Measurements from ENCODE around the gene SKI. TPM values are rescaled to one million over a fixed set of nuclear protein-coding genes. Genes with fewer than 3 reads are reported as not detected.

The SKI gene
- total RNA-seq, 1 donor from 2014 or later: 53.8 TPM

DNA sequence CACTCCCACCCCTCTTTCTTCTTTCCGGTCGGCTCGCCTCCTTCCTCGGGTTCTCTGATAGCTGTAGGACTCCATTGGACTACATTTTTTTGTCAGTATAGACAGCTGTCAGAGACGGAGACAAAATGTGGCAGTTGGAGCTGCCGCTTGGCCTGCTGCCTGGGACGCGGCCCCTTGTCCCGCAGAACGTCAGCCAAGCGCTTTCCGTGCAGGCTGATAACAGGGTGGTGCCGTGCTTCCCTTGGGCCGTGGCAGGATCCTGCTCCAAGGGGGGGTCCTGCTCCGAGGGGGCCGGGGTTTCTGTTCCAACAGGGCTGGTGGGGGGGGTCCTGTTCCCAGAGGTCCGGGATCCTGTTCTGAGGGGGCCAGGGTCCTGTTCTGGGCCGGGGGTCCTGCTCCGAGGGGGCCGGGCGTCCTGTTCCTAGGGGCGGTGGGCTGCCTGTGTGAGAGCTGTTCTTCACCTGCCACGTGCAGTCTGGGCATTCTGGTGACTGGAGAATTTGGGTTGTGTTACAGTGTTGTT, 4.9 kb downstream of the SKI start:
- no peaks in the 10 kb centered on the region for H3K36me3 ChIP-seq
- intact Hi-C loops (cut with DNase I): loop anchor here (5.0 kb wide), 2 partner anchors 36 to 39 kb away; no protein-coding TSS in a partner anchor
- TF ChIP-seq POLR2A (IDR thresholded peaks at IDR 0.05) (no peak), POLR2AphosphoS5 (IDR thresholded peaks at IDR 0.05; ENCODE audit: insufficient read depth in 1 of 2, low read depth in 1 of 2) (no peak)
- TF ChIP-seq, protein P1, sequence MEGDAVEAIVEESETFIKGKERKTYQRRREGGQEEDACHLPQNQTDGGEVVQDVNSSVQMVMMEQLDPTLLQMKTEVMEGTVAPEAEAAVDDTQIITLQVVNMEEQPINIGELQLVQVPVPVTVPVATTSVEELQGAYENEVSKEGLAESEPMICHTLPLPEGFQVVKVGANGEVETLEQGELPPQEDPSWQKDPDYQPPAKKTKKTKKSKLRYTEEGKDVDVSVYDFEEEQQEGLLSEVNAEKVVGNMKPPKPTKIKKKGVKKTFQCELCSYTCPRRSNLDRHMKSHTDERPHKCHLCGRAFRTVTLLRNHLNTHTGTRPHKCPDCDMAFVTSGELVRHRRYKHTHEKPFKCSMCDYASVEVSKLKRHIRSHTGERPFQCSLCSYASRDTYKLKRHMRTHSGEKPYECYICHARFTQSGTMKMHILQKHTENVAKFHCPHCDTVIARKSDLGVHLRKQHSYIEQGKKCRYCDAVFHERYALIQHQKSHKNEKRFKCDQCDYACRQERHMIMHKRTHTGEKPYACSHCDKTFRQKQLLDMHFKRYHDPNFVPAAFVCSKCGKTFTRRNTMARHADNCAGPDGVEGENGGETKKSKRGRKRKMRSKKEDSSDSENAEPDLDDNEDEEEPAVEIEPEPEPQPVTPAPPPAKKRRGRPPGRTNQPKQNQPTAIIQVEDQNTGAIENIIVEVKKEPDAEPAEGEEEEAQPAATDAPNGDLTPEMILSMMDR (IDR thresholded peaks at IDR 0.05): no peak

DNA sequence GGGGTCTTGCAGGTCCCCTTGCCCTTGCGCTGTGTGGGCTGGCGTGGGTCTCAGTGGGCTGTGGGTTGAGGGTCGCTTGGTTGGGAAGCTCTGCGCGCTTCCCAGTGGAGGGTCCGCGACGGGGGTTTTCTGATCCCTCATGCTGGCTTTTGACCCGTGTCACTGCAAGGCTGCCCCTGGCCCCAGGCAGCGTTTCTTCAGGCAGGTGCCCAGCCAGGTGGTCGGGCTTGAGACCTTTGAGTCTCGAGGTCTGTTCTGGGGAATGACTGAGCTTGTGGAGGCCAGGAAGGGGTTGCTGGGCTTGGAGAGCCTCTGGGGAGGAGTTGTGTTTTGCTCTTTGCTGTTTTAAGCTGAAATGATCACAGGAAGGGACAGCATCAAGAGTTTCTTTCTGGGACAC, 5.3 kb downstream of the SKI start:
- H3K27me3 ChIP-seq: no peaks in the 10 kb centered on the region
- H3K27ac ChIP-seq: peak overlapping the region; percentile 96
- no peak for DNase-seq (ENCODE audit: extremely low spot score in 2 of 2)
- intact Hi-C loops (cut with DNase I): loop anchor here (5.0 kb wide), 2 partner anchors 36 to 39 kb away; no protein-coding TSS in a partner anchor
- H3K4me3 ChIP-seq: peak overlapping the region; percentile 60 to 63
- no peaks in the 10 kb centered on the region for H3K9me3 ChIP-seq
- no peaks in the 10 kb centered on the region for H3K36me3 ChIP-seq
- TF ChIP-seq, protein P1 (IDR thresholded peaks at IDR 0.05): no peak
- no peak for TF ChIP-seq POLR2AphosphoS5 (IDR thresholded peaks at IDR 0.05; ENCODE audit: insufficient read depth in 1 of 2, low read depth in 1 of 2)
- TF ChIP-seq POLR2A (IDR thresholded peaks at IDR 0.05): no peak
- peaks cover 92% of the 10 kb centered on the region for H3K4me1 ChIP-seq

More for the DNA sequence above, 4.9 kb downstream of the SKI start:
- peak overlapping the region; percentile 60 to 63 for H3K4me3 ChIP-seq
- H3K27ac ChIP-seq: peak overlapping the region; percentile 96
- peaks cover 87% of the 10 kb centered on the region for H3K4me1 ChIP-seq
- no peaks in the 10 kb centered on the region for H3K27me3 ChIP-seq
- DNase-seq (ENCODE audit: extremely low spot score in 2 of 2): no peak
- H3K9me3 ChIP-seq: no peaks in the 10 kb centered on the region

DNA sequence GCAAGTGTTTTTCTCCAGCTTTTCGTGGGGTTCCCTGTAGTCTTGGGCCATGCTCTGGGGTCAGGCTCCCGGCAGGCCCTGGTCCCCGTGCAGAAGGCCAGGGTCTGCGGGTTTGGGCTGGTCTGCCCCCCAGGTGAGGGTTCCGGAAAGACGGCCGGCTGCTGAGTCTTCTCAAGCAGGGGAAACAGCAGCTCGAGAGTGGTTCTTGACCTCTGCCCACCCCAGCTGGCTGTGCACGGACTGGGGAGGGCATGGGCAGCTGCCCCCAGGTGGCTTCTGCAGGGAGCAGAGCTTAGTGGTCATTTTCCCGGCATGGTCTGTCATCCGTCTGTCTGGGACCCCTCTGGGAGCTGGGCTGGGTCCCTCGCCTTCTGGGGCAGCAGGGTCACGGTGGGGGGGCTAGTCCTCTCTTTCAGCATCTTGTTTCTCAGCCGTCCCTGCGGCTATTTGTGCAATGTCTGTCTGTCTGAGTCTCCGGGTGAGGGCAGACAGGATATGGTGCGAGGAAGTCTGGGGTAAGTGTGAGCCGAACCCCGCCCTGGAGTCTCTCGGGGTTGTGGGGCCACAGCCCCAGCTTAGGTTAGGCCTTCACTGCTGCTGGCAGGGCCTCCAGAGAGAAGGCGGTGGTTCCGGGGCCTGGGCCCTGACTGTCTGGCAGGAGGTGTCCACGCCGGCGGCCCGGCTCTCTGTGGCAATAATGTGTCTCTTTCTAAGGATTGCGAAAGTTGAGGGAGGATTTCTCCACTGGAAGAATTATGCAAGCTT, 6.1 kb downstream of the SKI start:
- Histone ChIP-seq H3K4me1 (peaks cover 99% of the 10 kb centered on the region), H3K27me3 (no peaks in the 10 kb centered on the region), H3K36me3 (no peaks in the 10 kb centered on the region), H3K27ac (peak overlapping the region; percentile 96), H3K9me3 (no peaks in the 10 kb centered on the region), H3K4me3 (peak overlapping the region; percentile 60 to 63)
- TF ChIP-seq POLR2AphosphoS5 (IDR thresholded peaks at IDR 0.05; ENCODE audit: insufficient read depth in 1 of 2, low read depth in 1 of 2): peak; percentile 90 to 91
- TF ChIP-seq POLR2A (IDR thresholded peaks at IDR 0.05): no peak
- intact Hi-C loops (cut with DNase I): loop anchor here (5.0 kb wide), 2 partner anchors 37 to 38 kb away; no protein-coding TSS in a partner anchor
- peak in 1 of 2 donors; percentile 98 for DNase-seq (ENCODE audit: extremely low spot score in 2 of 2)

DNA sequence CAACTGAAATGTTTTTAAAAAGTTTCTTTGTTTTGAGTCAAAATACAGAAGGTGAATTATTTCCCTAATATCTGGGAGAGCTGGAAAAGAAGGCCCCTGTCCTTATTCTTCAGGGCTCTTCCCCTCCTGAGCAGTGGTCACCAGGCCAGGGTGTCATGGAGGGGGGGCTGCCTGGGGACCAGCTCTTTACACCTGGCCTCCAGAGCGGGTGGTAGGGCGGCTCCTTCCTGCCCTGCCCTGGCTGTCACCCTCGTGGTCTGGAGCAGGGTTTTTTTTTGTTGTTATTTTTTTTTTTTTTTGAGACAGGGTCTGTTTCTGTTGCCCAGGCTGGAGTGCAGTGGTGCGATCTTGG, 6.6 kb downstream of the SKI start:
- no peaks in the 10 kb centered on the region for H3K27me3 ChIP-seq
- H3K4me3 ChIP-seq: peak overlapping the region; percentile 60 to 63
- intact Hi-C loops (cut with DNase I): loop anchor here (5.0 kb wide), 2 partner anchors 37 to 38 kb away; no protein-coding TSS in a partner anchor
- peak overlapping the region; percentile 96 for H3K27ac ChIP-seq
- H3K4me1 ChIP-seq: peaks cover 100% of the 10 kb centered on the region
- no peaks in the 10 kb centered on the region for H3K36me3 ChIP-seq
- TF ChIP-seq, protein P1 (IDR thresholded peaks at IDR 0.05): no peak
- TF ChIP-seq POLR2AphosphoS5 (IDR thresholded peaks at IDR 0.05; ENCODE audit: insufficient read depth in 1 of 2, low read depth in 1 of 2): peak in 1 of 2 donors; percentile 68
- H3K9me3 ChIP-seq: no peaks in the 10 kb centered on the region
- DNase-seq (ENCODE audit: extremely low spot score in 2 of 2): no peak

DNA sequence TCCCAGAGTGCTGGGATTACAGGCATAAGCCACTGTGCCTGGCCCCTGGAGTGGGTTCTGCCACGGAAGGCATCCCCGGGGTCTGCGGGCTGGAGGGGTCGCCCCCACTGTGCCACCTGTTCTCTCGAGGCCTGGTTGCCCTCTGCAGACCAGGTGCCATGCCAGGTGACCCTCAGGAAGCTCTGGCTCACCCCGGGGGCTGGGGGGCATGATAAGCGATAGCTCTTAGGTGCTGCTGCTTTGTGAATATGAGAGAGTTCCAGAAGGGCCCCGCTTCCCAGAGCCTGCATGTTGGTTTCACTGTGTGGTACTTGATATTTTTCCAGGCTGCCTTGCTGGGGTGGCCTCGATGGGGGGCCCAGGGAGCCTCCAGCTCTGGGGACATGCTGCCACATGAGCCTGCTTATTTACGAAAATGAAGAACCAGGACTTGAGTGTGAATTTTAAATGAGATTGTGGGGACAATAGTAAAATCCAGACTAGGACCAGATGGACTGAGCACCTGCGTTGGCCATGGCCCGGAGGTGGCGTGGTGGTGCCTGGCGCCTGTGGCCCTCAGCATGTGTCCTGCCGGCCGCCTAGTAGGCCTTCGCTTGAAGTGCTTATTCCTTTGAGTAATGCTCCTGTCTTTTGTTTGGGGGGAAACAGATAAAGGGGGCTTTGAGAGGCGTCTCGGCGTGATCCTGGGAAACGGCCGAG, 7.3 kb downstream of the SKI start:
- Histone ChIP-seq H3K27me3 (no peaks in the 10 kb centered on the region), H3K4me1 (peaks cover 100% of the 10 kb centered on the region), H3K9me3 (no peaks in the 10 kb centered on the region), H3K36me3 (no peaks in the 10 kb centered on the region), H3K27ac (peak overlapping the region; percentile 96), H3K4me3 (peak overlapping the region in 1 of 2 donors; percentile 63)
- intact Hi-C loops (cut with DNase I): no loop called here
- TF ChIP-seq, protein P1 (IDR thresholded peaks at IDR 0.05): no peak
- TF ChIP-seq POLR2AphosphoS5 (IDR thresholded peaks at IDR 0.05; ENCODE audit: insufficient read depth in 1 of 2, low read depth in 1 of 2) (no peak), POLR2A (IDR thresholded peaks at IDR 0.05) (no peak)
- DNase-seq (ENCODE audit: extremely low spot score in 2 of 2): no peak
